Measurements from ENCODE around the gene OR2S2. TPM values are rescaled to one million over a fixed set of nuclear protein-coding genes. Genes with fewer than 3 reads are reported as not detected.

Gene OR2S2, protein sequence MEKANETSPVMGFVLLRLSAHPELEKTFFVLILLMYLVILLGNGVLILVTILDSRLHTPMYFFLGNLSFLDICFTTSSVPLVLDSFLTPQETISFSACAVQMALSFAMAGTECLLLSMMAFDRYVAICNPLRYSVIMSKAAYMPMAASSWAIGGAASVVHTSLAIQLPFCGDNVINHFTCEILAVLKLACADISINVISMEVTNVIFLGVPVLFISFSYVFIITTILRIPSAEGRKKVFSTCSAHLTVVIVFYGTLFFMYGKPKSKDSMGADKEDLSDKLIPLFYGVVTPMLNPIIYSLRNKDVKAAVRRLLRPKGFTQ
- total RNA-seq, result not detected in 2 replicates
- polyA plus RNA-seq, result not detected in 2 replicates
- polyA plus RNA-seq (2011; cell fraction: cytosol; rRNA removed), result not detected in 2 replicates
- polyA plus RNA-seq (2011; cell fraction: nucleus; rRNA removed), result not detected in 2 replicates
- polyA plus RNA-seq (2012), result not detected in 2 replicates
- not detected in 2 replicates for polyA minus RNA-seq
- not detected for polyA minus RNA-seq (2011; cell fraction: cytosol; rRNA and poly(A)+ RNA removed)
- polyA minus RNA-seq (2011; cell fraction: nucleus; rRNA and poly(A)+ RNA removed), result not detected in 2 replicates
- not detected for Bru-seq, nascent RNA
- not detected for BruChase-seq, experiment 1, labeled RNA remaining after a 6-hour chase
- BruChase-seq, experiment 2, labeled RNA remaining after a 2-hour chase, result not detected
- long read RNA-seq, result 0 reads

DNA sequence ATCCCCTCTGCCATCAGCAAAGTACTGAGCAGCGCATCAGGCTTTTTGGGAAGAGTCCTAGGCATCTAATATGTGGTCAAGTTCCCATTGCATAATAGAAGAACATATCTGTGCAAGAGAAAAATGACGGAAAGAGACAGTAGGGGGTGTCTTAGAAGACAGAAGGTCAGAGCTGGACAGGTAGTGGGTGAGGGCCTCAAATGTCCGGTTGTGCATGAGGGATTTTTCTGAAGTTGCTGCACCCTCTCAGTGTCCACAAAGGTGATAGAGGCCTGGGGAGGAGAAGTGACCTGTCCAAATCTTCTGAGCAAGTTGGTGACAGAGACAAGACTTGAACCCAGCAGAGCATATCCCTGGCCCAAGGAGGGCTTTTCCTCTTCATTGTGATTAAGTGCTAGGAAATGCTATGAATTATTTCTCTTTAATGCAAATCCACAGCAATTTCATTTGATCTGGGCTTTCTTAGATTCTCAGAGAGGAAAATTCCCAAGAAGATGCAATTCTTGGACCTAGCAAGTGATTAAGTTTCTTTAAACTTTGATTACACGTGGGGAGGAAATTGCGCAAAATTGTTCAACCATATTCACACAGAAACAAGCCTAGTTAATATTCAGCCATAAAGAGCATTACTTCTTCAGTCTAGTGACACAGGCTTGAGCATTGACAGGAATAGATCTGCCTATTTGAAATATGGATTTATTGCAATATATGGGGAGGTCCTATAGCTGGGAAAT lies at the start of gene OR2S2:
Gene OR2S2, minus strand, starts transcription at position 51 of the 734 bp plus-strand sequence. CDS start 56 bp downstream, outside the sequence.
- no peak for FAIRE-seq
- no peak within 1 kb of the TSS for H3K9ac ChIP-seq (replicated peaks; ENCODE audit: extremely low read depth, insufficient read depth, low read length)
- TF ChIP-seq MYC (IDR thresholded peaks at IDR 0.05; ENCODE audit: low read depth, low read length) (no peak), POLR2AphosphoS5 (IDR thresholded peaks at IDR 0.05; ENCODE audit: insufficient read depth, low read depth, low read length) (no peak), GATA2 (IDR thresholded peaks at IDR 0.05; ENCODE audit: insufficient read depth, insufficient read length, low read depth, low read length) (no peak), POLR2A (IDR thresholded peaks at IDR 0.05; ENCODE audit: low read depth, low read length) (no peak), MAX (IDR thresholded peaks at IDR 0.05; ENCODE audit: insufficient read depth, insufficient read length) (no peak), EZH2 (IDR thresholded peaks at IDR 0.05; ENCODE audit: borderline replicate concordance, low read depth, low read length, severe bottlenecking) (no peak), FOS (IDR thresholded peaks at IDR 0.05; ENCODE audit: borderline replicate concordance, insufficient read depth, low read length) (no peak), JUN (IDR thresholded peaks at IDR 0.05; ENCODE audit: borderline replicate concordance, insufficient read depth, insufficient read length, low read depth) (no peak), CTCF (IDR thresholded peaks at IDR 0.05; ENCODE audit: extremely low read depth in 1 of 2, insufficient read depth in 1 of 2, low read depth in 1 of 2, low read length in 2 of 2) (no peak)

More for the DNA sequence above, at the start of gene OR2S2:
- no peak within 1 kb of the TSS for H3K4me3 ChIP-seq (replicated peaks in 1 of 3; ENCODE audit: insufficient read depth in 1 of 3, low read depth in 1 of 3, low read length in 3 of 3)
- no peaks in the 10 kb centered on the region for H3K79me2 ChIP-seq (ENCODE audit: control insufficient read depth, insufficient read depth, low read length)
- dilution Hi-C loops (cut with MboI; ENCODE audit: extremely low pct_ligation_motif_present, low sequenced_read_pairs), result no loop called here
- no peaks in the 10 kb centered on the region for H4K20me1 ChIP-seq (replicated peaks; ENCODE audit: control insufficient read depth, extremely low read depth, insufficient read depth, low read length)
- H3K4me2 ChIP-seq (ENCODE audit: insufficient read depth, low read length), result no peak within 1 kb of the TSS
- peaks cover 5% of the 10 kb centered on the region for H3K4me1 ChIP-seq (ENCODE audit: control insufficient read depth, extremely low read depth, insufficient read depth, low read length)
- ChIA-PET CTCF (interaction anchor here (1.1 to 4.2 kb wide), 6 partner anchors 50 to 370 kb away, joined by 3 to 83 read pairs (median 8); partner anchors contain the start of gene CCIN), POLR2A (no interaction called here)
- H3K9me1 ChIP-seq (replicated peaks; ENCODE audit: control insufficient read depth, extremely low read depth, insufficient read depth, low read length), result no peaks in the 10 kb centered on the region
- intact Hi-C loops (cut with micrococcal nuclease), result loop anchor here (5.0 kb wide), 3 partner anchors 49 to 369 kb away; no protein-coding TSS in a partner anchor
- H3K27ac ChIP-seq (ENCODE audit: insufficient read depth, low read depth, low read length), result no peak within 1 kb of the TSS
- no TSS peak for BruUV-seq (replicated peaks)
- no peak within 1 kb of the TSS for H2AFZ ChIP-seq (ENCODE audit: low read depth, low read length)
- H3K27me3 ChIP-seq (ENCODE audit: control insufficient read depth in 2 of 2, insufficient read depth in 2 of 2, low read length in 2 of 2), result no peaks in the 10 kb centered on the region
- no peaks in the 10 kb centered on the region for H3K36me3 ChIP-seq (ENCODE audit: control insufficient read depth in 2 of 2, extremely low read depth in 1 of 2, insufficient read depth in 2 of 2, low read length in 2 of 2)
- DNase-seq (ENCODE audit: low read depth, low spot score), result no peak
- no peaks in the 10 kb centered on the region for H3K9me3 ChIP-seq (replicated peaks; ENCODE audit: control insufficient read depth, insufficient read depth, low read length)

Data from endothelial cell of umbilical vein (primary cell).